Measurements from ENCODE around the gene PSEN1.

DNA sequence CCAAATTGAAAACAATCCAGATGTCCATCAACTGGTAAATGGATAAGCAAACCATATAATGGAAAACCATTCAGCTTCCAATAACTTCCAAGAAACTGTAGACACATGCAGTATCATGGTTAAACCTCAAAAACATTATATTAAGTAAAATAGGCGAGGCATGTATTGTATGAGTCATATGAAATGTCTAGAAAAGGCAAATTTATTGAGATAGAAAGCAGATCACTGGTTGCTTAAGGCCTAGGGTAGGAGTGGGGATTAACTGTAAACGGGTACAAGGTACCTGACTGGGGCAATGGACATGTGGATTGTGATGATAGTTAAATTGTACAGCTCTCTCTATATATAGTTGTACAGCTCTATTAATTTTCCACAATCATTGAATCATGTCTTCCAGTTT is 79.7 kb downstream of the PSEN1 start:
- no peak for TF ChIP-seq CTCF (IDR thresholded peaks at IDR 0.05 in 4 of 5, conservative IDR thresholded peaks at IDR 0.05 in 1 of 5)
- no peak for TF ChIP-seq POLR2A (IDR thresholded peaks at IDR 0.05)
